ENCODE results near the gene CHMP1B.

The CHMP1B gene

GRCh38 chr18:11877497-11878135 lies 26.4 kb downstream of the CHMP1B start:
- no peak for TF ChIP-seq CTCF (IDR thresholded peaks at IDR 0.05; ENCODE audit: borderline replicate concordance, insufficient read depth, low read depth, low read length)

GRCh38 chr18:11880586-11881304 lies 29.5 kb downstream of the CHMP1B start:
- no peak overlapping the region for H3K4me3 ChIP-seq (ENCODE audit: low read depth, low read length)
- no peak for TF ChIP-seq CTCF (IDR thresholded peaks at IDR 0.05; ENCODE audit: borderline replicate concordance, insufficient read depth, low read depth, low read length)

More at GRCh38 chr18:11877497-11878135, 26.4 kb downstream of the CHMP1B start:
- H3K4me3 ChIP-seq (ENCODE audit: low read depth, low read length), result no peak overlapping the region

GRCh38 chr18:11882636-11883035 lies 31.4 kb downstream of the CHMP1B start:
- TF ChIP-seq CTCF (IDR thresholded peaks at IDR 0.05; ENCODE audit: borderline replicate concordance, insufficient read depth, low read depth, low read length), result no peak
- no peak overlapping the region for H3K4me3 ChIP-seq (ENCODE audit: low read depth, low read length)

- no peak overlapping the region for H3K4me3 ChIP-seq (ENCODE audit: low read depth, low read length)
- no peak for TF ChIP-seq CTCF (IDR thresholded peaks at IDR 0.05; ENCODE audit: borderline replicate concordance, insufficient read depth, low read depth, low read length)
Observed at GRCh38 chr18:11883153-11883552, 31.9 kb downstream of the CHMP1B start.

- H3K4me3 ChIP-seq (ENCODE audit: low read depth, low read length), result no peak overlapping the region
- TF ChIP-seq CTCF (IDR thresholded peaks at IDR 0.05; ENCODE audit: borderline replicate concordance, insufficient read depth, low read depth, low read length), result no peak
Observed at GRCh38 chr18:11884396-11885030, 33.3 kb downstream of the CHMP1B start.

GRCh38 chr18:11885278-11885947 lies 34.2 kb downstream of the CHMP1B start:
- TF ChIP-seq CTCF (IDR thresholded peaks at IDR 0.05; ENCODE audit: borderline replicate concordance, insufficient read depth, low read depth, low read length), result no peak
- no peak overlapping the region for H3K4me3 ChIP-seq (ENCODE audit: low read depth, low read length)

All from GM12875 (cell line).